Fibroblast of villous mesenchyme (primary cell): ENCODE measurements around the gene CEMP1. TPM values are rescaled to one million over a fixed set of nuclear protein-coding genes. Genes with fewer than 3 reads are reported as not detected.

ENCODE experiments used
- DNase-seq: peaks from one replicate; pipeline ENCODE4 v3.0.0-alpha.2; 2010; ENCODE audit warnings: low read depth
- H3K4me3 ChIP-seq: 2 replicates; pipeline ENCODE4 v1.5.1; 2011; ENCODE audit warnings: low read depth, mild to moderate bottlenecking, low read length
- CTCF ChIP-seq: IDR thresholded peaks from 2 replicates; pipeline ENCODE4 v1.5.1; 2012; ENCODE audit warnings: low read depth, mild to moderate bottlenecking, low read length; ENCODE audit not compliant: insufficient read depth
- total RNA-seq: library from RNA; depleted of rRNA; stranded (reverse); fragments of >200 nt; gene quantifications from 2 replicates; pipeline ENCODE4 v1.2.3, GENCODE V29; 2012

The CEMP1 gene
- total RNA-seq, 1 donor: not detected

- DNase-seq: no peak
- TF ChIP-seq CTCF: no peak
- H3K4me3 ChIP-seq: no peak overlapping the region
Observed at GRCh38 chr16:2529061-2529931, 1.9 kb downstream of the CEMP1 start.

- no peak for DNase-seq
- H3K4me3 ChIP-seq: no peak overlapping the region
- TF ChIP-seq CTCF: no peak
Observed at GRCh38 chr16:2528161-2529060, 2.8 kb downstream of the CEMP1 start.

- TF ChIP-seq CTCF: no peak
- no peak for DNase-seq
- H3K4me3 ChIP-seq: no peak overlapping the region
Observed at GRCh38 chr16:2527784-2528100, 3.5 kb downstream of the CEMP1 start.

- TF ChIP-seq CTCF: no peak
- DNase-seq: no peak
- no peak overlapping the region for H3K4me3 ChIP-seq
Observed at GRCh38 chr16:2527071-2527783, 4.0 kb downstream of the CEMP1 start.

GRCh38 chr16:2526135-2526534 is 5.1 kb downstream of the CEMP1 start:
- no peak for TF ChIP-seq CTCF
- H3K4me3 ChIP-seq: no peak overlapping the region
- DNase-seq: no peak

GRCh38 chr16:2524339-2524938 is 6.8 kb downstream of the CEMP1 start:
- no peak for DNase-seq

More at GRCh38 chr16:2524339-2524938, 6.8 kb downstream of the CEMP1 start:
- no peak for TF ChIP-seq CTCF
- H3K4me3 ChIP-seq: no peak overlapping the region
